GM23338 (cell line): ENCODE measurements around the gene XRCC5. TPM values are rescaled to one million over a fixed set of nuclear protein-coding genes. Genes with fewer than 3 reads are reported as not detected.

Source experiments
- ATAC-seq: fragments of 200-7000 bp; cut with Tn5 transposase; 3 replicates; pipeline ENCODE4 v1.9.1; 2020
- DNase-seq: peaks from one replicate; pipeline ENCODE4 v3.0.0-alpha.2; 2015; ENCODE audit warnings: low spot score
- H2AFZ ChIP-seq: fragments of 200-600 bp; sonication (generic); 2 replicates; pipeline ENCODE4 v1.8.0; 2016; ENCODE audit warnings: antibody characterized with exemption, mild to moderate bottlenecking, moderate library complexity
- H3F3A ChIP-seq: fragments of 200-600 bp; sonication (generic); replicated peaks from 2 replicates; pipeline ENCODE4 v1.8.0; 2017; ENCODE audit warnings: antibody characterized with exemption, mixed run types, low read depth
- H3K27ac ChIP-seq: fragments of 200-600 bp; sonication (generic); 2 replicates; pipeline ENCODE4 v1.6.1; 2016; ENCODE audit warnings: low read depth
- H3K27me3 ChIP-seq: fragments of 200-600 bp; sonication (generic); 2 replicates; pipeline ENCODE4 v1.8.0; 2016; ENCODE audit warnings: mild to moderate bottlenecking, mixed run types, moderate library complexity; ENCODE audit not compliant: insufficient read depth
- H3K36me3 ChIP-seq: fragments of 200-600 bp; sonication (generic); 2 replicates; pipeline ENCODE4 v1.8.0; 2016; ENCODE audit warnings: mild to moderate bottlenecking; ENCODE audit not compliant: insufficient read depth
- H3K4me1 ChIP-seq: fragments of 200-600 bp; sonication (generic); 2 replicates; pipeline ENCODE4 v1.8.0; 2016; ENCODE audit warnings: mild to moderate bottlenecking, moderate library complexity; ENCODE audit not compliant: insufficient read depth
- H3K4me2 ChIP-seq: fragments of 200-600 bp; sonication (generic); 2 replicates; pipeline ENCODE4 v1.7.1; 2017; ENCODE audit warnings: mixed run types
- H3K4me3 ChIP-seq: fragments of 200-600 bp; sonication (generic); 2 replicates; pipeline ENCODE4 v1.6.1; 2016; ENCODE audit warnings: mixed run types
- H3K79me2 ChIP-seq: fragments of 200-600 bp; sonication (generic); replicated peaks from 2 replicates; pipeline ENCODE4 v1.8.0; 2017; ENCODE audit warnings: mild to moderate bottlenecking; ENCODE audit not compliant: insufficient read depth
- H3K9me2 ChIP-seq: fragments of 200-600 bp; sonication (generic); 2 replicates; pipeline ENCODE4 v1.8.0; 2017; ENCODE audit not compliant: insufficient read depth
- H4K20me1 ChIP-seq: fragments of 200-600 bp; sonication (generic); replicated peaks from 2 replicates; pipeline ENCODE4 v1.8.0; 2017; ENCODE audit warnings: mild to moderate bottlenecking; ENCODE audit not compliant: insufficient read depth
- H3K27ac Mint-ChIP-seq: 2 replicates; pipeline ENCODE4 v1.8.0; 2020; ENCODE audit warnings: inconsistent platforms, mild to moderate bottlenecking, moderate library complexity, mixed read lengths
- H3K27me3 Mint-ChIP-seq: 3 replicates; pipeline ENCODE4 v1.8.0; 2022; ENCODE audit warnings: low read depth, mild to moderate bottlenecking, moderate library complexity, mixed read lengths, inconsistent platforms; ENCODE audit not compliant: insufficient read depth, poor library complexity
- H3K36me3 Mint-ChIP-seq: 3 replicates; pipeline ENCODE4 v1.8.0; 2021; ENCODE audit warnings: low read depth, mild to moderate bottlenecking, inconsistent platforms, moderate library complexity, mixed read lengths
- H3K4me1 Mint-ChIP-seq: 3 replicates; pipeline ENCODE4 v1.8.0; 2020; ENCODE audit warnings: mild to moderate bottlenecking, inconsistent platforms, mixed read lengths
- H3K4me3 Mint-ChIP-seq: 3 replicates; pipeline ENCODE4 v1.8.0; 2021; ENCODE audit warnings: moderate library complexity, mild to moderate bottlenecking, inconsistent platforms, mixed read lengths
- H3K9me3 Mint-ChIP-seq: 3 replicates; pipeline ENCODE4 v1.8.0; 2020; ENCODE audit warnings: moderate library complexity, mild to moderate bottlenecking, inconsistent platforms, mixed read lengths
- CREB1 ChIP-seq: fragments of 250-450 bp; sonication (Bioruptor Pico); IDR thresholded peaks from 2 replicates; pipeline ENCODE4 v1.5.0; 2020; ENCODE audit warnings: low read depth, mild to moderate bottlenecking, moderate library complexity
- EZH2 ChIP-seq: fragments of 200-600 bp; sonication (generic); IDR thresholded peaks from one replicate; pipeline ENCODE4 v1.8.0; 2017; ENCODE audit warnings: antibody characterized with exemption, mild to moderate bottlenecking, low read depth; ENCODE audit not compliant: unreplicated experiment
- EZH2phosphoT487 ChIP-seq: fragments of 200-600 bp; sonication (generic); IDR thresholded peaks from one replicate; pipeline ENCODE4 v1.8.1; 2018; ENCODE audit warnings: antibody characterized with exemption; ENCODE audit not compliant: unreplicated experiment
- JUNB ChIP-seq: IDR thresholded peaks from one replicate; pipeline ENCODE4 v1.6.1; 2016; ENCODE audit warnings: antibody characterized with exemption; ENCODE audit not compliant: unreplicated experiment
- NANOG ChIP-seq: IDR thresholded peaks from 2 replicates; pipeline ENCODE4 v1.6.1; 2016; ENCODE audit warnings: antibody characterized with exemption, borderline replicate concordance
- POLR2AphosphoS5 ChIP-seq: IDR thresholded peaks from 2 replicates; pipeline ENCODE4 v1.6.1; 2016; ENCODE audit warnings: antibody characterized with exemption, low read depth
- STAT1 ChIP-seq: IDR thresholded peaks from one replicate; pipeline ENCODE4 v1.6.1; 2016; ENCODE audit warnings: antibody characterized with exemption; ENCODE audit not compliant: unreplicated experiment
- ZNF114 ChIP-seq: fragments of 250-450 bp; sonication (Bioruptor Pico); IDR thresholded peaks from 2 replicates; pipeline ENCODE4 v1.5.0; 2020; ENCODE audit warnings: mild to moderate bottlenecking, moderate library complexity
- ZNF331 ChIP-seq: fragments of 250-450 bp; sonication (Bioruptor Pico); IDR thresholded peaks from 2 replicates; pipeline ENCODE4 v1.5.0; 2020; ENCODE audit warnings: low read depth, mild to moderate bottlenecking, moderate library complexity
- polyA plus RNA-seq: library from polyadenylated mRNA; unstranded; fragments of >200 nt; fragmentation: Nextera tagmentation; extraction: Ambion mirVana; gene quantifications from 2 replicates; pipeline ENCODE4 v1.2.1, GENCODE V29; 2016
- total RNA-seq: library from RNA; depleted of rRNA; stranded (reverse); fragments of >200 nt; shearing (Covaris generic); gene quantifications from 2 replicates; pipeline ENCODE4 v1.2.3, GENCODE V29; 2014
- TF ChIP-seq, protein P1 (sequence below): IDR thresholded peaks from 2 replicates; pipeline ENCODE4 v1.6.1; 2016; ENCODE audit warnings: antibody characterized with exemption
- TF ChIP-seq, protein P2 (sequence below): IDR thresholded peaks from one replicate; pipeline ENCODE4 v1.6.1; 2018; ENCODE audit warnings: antibody characterized with exemption; ENCODE audit not compliant: unreplicated experiment
- TF ChIP-seq, protein P3 (sequence below): fragments of 250-450 bp; sonication (Bioruptor Pico); IDR thresholded peaks from 2 replicates; pipeline ENCODE4 v1.5.0; 2020; ENCODE audit warnings: mild to moderate bottlenecking, moderate library complexity
- TF ChIP-seq, protein P4 (sequence below), 2 experiments: fragments of 200-600 bp in 1 of 2; sonication (generic) in 1 of 2; conservative IDR thresholded peaks; 2 replicates each; pipeline versions ENCODE4 v1.5.1 to v1.6.1; 2016 to 2017; ENCODE audit warnings: antibody characterized with exemption in 2 of 2, low read depth in 2 of 2, mild to moderate bottlenecking in 2 of 2, moderate library complexity in 1 of 2

Gene XRCC5
- total and polyA plus RNA-seq, 2 experiments from 2014 or later, result 499 to 524 TPM

DNA sequence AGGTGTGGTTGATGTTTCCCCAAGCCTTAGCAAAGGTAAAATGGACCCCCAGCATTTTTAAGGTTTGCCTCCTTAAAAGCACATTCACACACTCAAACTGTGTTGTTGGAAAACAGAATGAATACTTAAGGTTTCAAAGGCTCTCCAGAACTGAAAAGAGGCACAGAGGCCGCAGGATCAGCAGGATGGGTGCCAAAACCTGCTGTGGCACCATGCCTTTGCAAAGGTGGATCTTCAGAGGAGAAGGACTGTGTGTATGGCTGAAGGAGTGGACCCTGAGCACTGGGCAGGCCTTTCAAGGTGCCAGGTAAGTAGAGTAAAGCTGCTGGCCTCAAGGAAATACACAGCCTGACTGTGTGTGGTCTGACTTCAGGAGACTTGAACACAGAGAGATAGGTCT lies 127.3 kb downstream of the XRCC5 start:
- Histone ChIP-seq H3F3A (no peaks in the 10 kb centered on the region), H4K20me1 (no peaks in the 10 kb centered on the region), H3K9me2 (peaks cover 6% of the 10 kb centered on the region; the same call in 1 of the 2 replicates), H3K4me3 (no peak overlapping the region), H3K4me1 (no peaks in the 10 kb centered on the region), H2AFZ (no peak overlapping the region), H3K36me3 (peaks cover 6% of the 10 kb centered on the region; the same call in 1 of the 2 replicates), H3K27me3 (no peaks in the 10 kb centered on the region), H3K27ac (no peak overlapping the region), H3K4me2 (no peak overlapping the region), H3K79me2 (no peaks in the 10 kb centered on the region)
- Mint-ChIP-seq H3K4me3 (no peak overlapping the region), H3K9me3 (peaks cover 18% of the 10 kb centered on the region), H3K4me1 (peaks cover 1% of the 10 kb centered on the region; the same call in 1 of the 3 replicates), H3K27ac (no peak overlapping the region), H3K36me3 (peaks cover 8% of the 10 kb centered on the region), H3K27me3 (peaks cover 1% of the 10 kb centered on the region)
- no peak for DNase-seq
- TF ChIP-seq, protein P1, sequence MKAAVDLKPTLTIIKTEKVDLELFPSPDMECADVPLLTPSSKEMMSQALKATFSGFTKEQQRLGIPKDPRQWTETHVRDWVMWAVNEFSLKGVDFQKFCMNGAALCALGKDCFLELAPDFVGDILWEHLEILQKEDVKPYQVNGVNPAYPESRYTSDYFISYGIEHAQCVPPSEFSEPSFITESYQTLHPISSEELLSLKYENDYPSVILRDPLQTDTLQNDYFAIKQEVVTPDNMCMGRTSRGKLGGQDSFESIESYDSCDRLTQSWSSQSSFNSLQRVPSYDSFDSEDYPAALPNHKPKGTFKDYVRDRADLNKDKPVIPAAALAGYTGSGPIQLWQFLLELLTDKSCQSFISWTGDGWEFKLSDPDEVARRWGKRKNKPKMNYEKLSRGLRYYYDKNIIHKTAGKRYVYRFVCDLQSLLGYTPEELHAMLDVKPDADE, result no peak
- TF ChIP-seq CREB1 (CRISPR knock-in tag) (no peak), STAT1 (no peak), EZH2 (no peak), ZNF331 (no peak), POLR2AphosphoS5 (no peak), JUNB (no peak), ZNF114 (CRISPR knock-in tag) (no peak), NANOG (no peak), EZH2phosphoT487 (no peak)
- TF ChIP-seq, protein P2, sequence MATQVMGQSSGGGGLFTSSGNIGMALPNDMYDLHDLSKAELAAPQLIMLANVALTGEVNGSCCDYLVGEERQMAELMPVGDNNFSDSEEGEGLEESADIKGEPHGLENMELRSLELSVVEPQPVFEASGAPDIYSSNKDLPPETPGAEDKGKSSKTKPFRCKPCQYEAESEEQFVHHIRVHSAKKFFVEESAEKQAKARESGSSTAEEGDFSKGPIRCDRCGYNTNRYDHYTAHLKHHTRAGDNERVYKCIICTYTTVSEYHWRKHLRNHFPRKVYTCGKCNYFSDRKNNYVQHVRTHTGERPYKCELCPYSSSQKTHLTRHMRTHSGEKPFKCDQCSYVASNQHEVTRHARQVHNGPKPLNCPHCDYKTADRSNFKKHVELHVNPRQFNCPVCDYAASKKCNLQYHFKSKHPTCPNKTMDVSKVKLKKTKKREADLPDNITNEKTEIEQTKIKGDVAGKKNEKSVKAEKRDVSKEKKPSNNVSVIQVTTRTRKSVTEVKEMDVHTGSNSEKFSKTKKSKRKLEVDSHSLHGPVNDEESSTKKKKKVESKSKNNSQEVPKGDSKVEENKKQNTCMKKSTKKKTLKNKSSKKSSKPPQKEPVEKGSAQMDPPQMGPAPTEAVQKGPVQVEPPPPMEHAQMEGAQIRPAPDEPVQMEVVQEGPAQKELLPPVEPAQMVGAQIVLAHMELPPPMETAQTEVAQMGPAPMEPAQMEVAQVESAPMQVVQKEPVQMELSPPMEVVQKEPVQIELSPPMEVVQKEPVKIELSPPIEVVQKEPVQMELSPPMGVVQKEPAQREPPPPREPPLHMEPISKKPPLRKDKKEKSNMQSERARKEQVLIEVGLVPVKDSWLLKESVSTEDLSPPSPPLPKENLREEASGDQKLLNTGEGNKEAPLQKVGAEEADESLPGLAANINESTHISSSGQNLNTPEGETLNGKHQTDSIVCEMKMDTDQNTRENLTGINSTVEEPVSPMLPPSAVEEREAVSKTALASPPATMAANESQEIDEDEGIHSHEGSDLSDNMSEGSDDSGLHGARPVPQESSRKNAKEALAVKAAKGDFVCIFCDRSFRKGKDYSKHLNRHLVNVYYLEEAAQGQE, result no peak
- TF ChIP-seq, protein P3, sequence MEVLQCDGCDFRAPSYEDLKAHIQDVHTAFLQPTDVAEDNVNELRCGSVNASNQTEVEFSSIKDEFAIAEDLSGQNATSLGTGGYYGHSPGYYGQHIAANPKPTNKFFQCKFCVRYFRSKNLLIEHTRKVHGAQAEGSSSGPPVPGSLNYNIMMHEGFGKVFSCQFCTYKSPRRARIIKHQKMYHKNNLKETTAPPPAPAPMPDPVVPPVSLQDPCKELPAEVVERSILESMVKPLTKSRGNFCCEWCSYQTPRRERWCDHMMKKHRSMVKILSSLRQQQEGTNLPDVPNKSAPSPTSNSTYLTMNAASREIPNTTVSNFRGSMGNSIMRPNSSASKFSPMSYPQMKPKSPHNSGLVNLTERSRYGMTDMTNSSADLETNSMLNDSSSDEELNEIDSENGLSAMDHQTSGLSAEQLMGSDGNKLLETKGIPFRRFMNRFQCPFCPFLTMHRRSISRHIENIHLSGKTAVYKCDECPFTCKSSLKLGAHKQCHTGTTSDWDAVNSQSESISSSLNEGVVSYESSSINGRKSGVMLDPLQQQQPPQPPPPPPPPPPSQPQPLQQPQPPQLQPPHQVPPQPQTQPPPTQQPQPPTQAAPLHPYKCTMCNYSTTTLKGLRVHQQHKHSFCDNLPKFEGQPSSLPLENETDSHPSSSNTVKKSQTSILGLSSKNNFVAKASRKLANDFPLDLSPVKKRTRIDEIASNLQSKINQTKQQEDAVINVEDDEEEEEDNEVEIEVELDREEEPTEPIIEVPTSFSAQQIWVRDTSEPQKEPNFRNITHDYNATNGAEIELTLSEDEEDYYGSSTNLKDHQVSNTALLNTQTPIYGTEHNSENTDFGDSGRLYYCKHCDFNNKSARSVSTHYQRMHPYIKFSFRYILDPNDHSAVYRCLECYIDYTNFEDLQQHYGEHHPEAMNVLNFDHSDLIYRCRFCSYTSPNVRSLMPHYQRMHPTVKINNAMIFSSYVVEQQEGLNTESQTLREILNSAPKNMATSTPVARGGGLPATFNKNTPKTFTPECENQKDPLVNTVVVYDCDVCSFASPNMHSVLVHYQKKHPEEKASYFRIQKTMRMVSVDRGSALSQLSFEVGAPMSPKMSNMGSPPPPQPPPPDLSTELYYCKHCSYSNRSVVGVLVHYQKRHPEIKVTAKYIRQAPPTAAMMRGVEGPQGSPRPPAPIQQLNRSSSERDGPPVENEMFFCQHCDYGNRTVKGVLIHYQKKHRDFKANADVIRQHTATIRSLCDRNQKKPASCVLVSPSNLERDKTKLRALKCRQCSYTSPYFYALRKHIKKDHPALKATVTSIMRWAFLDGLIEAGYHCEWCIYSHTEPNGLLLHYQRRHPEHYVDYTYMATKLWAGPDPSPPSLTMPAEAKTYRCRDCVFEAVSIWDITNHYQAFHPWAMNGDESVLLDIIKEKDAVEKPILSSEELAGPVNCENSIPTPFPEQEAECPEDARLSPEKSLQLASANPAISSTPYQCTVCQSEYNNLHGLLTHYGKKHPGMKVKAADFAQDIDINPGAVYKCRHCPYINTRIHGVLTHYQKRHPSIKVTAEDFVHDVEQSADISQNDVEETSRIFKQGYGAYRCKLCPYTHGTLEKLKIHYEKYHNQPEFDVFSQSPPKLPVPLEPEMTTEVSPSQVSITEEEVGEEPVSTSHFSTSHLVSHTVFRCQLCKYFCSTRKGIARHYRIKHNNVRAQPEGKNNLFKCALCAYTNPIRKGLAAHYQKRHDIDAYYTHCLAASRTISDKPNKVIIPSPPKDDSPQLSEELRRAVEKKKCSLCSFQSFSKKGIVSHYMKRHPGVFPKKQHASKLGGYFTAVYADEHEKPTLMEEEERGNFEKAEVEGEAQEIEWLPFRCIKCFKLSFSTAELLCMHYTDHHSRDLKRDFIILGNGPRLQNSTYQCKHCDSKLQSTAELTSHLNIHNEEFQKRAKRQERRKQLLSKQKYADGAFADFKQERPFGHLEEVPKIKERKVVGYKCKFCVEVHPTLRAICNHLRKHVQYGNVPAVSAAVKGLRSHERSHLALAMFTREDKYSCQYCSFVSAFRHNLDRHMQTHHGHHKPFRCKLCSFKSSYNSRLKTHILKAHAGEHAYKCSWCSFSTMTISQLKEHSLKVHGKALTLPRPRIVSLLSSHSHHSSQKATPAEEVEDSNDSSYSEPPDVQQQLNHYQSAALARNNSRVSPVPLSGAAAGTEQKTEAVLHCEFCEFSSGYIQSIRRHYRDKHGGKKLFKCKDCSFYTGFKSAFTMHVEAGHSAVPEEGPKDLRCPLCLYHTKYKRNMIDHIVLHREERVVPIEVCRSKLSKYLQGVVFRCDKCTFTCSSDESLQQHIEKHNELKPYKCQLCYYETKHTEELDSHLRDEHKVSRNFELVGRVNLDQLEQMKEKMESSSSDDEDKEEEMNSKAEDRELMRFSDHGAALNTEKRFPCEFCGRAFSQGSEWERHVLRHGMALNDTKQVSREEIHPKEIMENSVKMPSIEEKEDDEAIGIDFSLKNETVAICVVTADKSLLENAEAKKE, result no peak
- TF ChIP-seq, protein P4, sequence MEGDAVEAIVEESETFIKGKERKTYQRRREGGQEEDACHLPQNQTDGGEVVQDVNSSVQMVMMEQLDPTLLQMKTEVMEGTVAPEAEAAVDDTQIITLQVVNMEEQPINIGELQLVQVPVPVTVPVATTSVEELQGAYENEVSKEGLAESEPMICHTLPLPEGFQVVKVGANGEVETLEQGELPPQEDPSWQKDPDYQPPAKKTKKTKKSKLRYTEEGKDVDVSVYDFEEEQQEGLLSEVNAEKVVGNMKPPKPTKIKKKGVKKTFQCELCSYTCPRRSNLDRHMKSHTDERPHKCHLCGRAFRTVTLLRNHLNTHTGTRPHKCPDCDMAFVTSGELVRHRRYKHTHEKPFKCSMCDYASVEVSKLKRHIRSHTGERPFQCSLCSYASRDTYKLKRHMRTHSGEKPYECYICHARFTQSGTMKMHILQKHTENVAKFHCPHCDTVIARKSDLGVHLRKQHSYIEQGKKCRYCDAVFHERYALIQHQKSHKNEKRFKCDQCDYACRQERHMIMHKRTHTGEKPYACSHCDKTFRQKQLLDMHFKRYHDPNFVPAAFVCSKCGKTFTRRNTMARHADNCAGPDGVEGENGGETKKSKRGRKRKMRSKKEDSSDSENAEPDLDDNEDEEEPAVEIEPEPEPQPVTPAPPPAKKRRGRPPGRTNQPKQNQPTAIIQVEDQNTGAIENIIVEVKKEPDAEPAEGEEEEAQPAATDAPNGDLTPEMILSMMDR (conservative IDR thresholded peaks at IDR 0.05; ENCODE audit: low read depth in 2 of 2), result no peak
- ATAC-seq, result no peak
